ENCODE measurements around the gene XRCC5.

DNA sequence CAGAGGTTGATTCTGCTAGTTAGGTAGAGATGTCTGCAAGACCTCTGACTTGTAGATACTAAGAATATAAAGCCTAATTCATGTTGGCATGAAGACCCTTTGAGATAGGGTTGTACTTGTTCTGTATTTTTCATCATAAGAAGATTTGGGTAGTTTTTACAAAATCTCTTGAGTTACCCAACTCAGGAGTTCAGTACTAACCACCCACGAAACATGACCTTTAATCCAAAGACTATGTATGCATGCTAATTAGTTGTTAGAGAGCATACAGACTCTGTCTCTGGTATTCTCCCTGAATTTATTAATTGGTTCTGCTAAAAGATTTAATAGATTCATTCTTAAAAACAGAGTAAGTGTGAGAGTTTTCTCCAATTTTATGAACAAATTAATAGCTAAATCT lies 44.5 kb upstream of the XRCC5 start:
- TF ChIP-seq, protein P1, sequence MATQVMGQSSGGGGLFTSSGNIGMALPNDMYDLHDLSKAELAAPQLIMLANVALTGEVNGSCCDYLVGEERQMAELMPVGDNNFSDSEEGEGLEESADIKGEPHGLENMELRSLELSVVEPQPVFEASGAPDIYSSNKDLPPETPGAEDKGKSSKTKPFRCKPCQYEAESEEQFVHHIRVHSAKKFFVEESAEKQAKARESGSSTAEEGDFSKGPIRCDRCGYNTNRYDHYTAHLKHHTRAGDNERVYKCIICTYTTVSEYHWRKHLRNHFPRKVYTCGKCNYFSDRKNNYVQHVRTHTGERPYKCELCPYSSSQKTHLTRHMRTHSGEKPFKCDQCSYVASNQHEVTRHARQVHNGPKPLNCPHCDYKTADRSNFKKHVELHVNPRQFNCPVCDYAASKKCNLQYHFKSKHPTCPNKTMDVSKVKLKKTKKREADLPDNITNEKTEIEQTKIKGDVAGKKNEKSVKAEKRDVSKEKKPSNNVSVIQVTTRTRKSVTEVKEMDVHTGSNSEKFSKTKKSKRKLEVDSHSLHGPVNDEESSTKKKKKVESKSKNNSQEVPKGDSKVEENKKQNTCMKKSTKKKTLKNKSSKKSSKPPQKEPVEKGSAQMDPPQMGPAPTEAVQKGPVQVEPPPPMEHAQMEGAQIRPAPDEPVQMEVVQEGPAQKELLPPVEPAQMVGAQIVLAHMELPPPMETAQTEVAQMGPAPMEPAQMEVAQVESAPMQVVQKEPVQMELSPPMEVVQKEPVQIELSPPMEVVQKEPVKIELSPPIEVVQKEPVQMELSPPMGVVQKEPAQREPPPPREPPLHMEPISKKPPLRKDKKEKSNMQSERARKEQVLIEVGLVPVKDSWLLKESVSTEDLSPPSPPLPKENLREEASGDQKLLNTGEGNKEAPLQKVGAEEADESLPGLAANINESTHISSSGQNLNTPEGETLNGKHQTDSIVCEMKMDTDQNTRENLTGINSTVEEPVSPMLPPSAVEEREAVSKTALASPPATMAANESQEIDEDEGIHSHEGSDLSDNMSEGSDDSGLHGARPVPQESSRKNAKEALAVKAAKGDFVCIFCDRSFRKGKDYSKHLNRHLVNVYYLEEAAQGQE (IDR thresholded peaks at IDR 0.05; ENCODE audit: insufficient read depth in 1 of 2, low read depth in 2 of 2, low read length in 1 of 2): no peak
- TF ChIP-seq, protein P2, sequence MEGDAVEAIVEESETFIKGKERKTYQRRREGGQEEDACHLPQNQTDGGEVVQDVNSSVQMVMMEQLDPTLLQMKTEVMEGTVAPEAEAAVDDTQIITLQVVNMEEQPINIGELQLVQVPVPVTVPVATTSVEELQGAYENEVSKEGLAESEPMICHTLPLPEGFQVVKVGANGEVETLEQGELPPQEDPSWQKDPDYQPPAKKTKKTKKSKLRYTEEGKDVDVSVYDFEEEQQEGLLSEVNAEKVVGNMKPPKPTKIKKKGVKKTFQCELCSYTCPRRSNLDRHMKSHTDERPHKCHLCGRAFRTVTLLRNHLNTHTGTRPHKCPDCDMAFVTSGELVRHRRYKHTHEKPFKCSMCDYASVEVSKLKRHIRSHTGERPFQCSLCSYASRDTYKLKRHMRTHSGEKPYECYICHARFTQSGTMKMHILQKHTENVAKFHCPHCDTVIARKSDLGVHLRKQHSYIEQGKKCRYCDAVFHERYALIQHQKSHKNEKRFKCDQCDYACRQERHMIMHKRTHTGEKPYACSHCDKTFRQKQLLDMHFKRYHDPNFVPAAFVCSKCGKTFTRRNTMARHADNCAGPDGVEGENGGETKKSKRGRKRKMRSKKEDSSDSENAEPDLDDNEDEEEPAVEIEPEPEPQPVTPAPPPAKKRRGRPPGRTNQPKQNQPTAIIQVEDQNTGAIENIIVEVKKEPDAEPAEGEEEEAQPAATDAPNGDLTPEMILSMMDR (IDR thresholded peaks at IDR 0.05): no peak
- TF ChIP-seq TCF7L2 (IDR thresholded peaks at IDR 0.05; ENCODE audit: low read depth, low read length) (no peak), POLR2AphosphoS5 (IDR thresholded peaks at IDR 0.05; ENCODE audit: low read depth, low read length) (no peak)
